ENCODE data around the gene HLA-G.
"Not testable (repeated sequence)": the region's sequence is repeated elsewhere in the genome, so short reads cannot be mapped to it uniquely, and the experiment has no call there.

HLA-G gene

DNA sequence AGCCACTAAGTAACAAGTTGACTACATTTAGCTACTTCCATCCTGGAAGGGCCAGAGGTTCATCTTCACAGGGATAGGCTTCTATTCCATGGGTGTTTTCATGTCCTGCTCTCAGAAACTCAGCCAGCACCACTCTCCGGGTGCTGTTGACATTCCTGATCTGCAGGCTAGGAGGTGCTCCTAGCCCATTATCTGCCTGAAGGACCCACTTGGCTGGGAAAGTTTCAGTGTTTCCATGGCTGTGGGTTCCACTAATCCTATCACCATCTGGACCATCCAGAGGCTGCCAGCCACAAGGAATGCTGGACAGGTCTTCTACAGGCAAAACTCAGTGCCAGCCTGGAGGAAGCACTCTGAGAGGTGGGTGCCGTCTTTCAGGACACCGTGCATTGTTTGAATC lies 45.2 kb downstream of the HLA-G start:
- TF ChIP-seq, protein P1, sequence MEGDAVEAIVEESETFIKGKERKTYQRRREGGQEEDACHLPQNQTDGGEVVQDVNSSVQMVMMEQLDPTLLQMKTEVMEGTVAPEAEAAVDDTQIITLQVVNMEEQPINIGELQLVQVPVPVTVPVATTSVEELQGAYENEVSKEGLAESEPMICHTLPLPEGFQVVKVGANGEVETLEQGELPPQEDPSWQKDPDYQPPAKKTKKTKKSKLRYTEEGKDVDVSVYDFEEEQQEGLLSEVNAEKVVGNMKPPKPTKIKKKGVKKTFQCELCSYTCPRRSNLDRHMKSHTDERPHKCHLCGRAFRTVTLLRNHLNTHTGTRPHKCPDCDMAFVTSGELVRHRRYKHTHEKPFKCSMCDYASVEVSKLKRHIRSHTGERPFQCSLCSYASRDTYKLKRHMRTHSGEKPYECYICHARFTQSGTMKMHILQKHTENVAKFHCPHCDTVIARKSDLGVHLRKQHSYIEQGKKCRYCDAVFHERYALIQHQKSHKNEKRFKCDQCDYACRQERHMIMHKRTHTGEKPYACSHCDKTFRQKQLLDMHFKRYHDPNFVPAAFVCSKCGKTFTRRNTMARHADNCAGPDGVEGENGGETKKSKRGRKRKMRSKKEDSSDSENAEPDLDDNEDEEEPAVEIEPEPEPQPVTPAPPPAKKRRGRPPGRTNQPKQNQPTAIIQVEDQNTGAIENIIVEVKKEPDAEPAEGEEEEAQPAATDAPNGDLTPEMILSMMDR (IDR thresholded peaks at IDR 0.05; ENCODE audit: low read depth, low read length): no peak
- DNase-seq (ENCODE audit: low read depth, low spot score): no peak
- in situ Hi-C loops (cut with HindIII; ENCODE audit: low sequenced_read_pairs): no loop called here
- H3K4me3 ChIP-seq (ENCODE audit: low read depth, low read length): no peak overlapping the region

GRCh38 chr6:29875257-29875656 lies 47.6 kb downstream of the HLA-G start:
- TF ChIP-seq, protein P1 (IDR thresholded peaks at IDR 0.05; ENCODE audit: low read depth, low read length): no peak
- H3K4me3 ChIP-seq (ENCODE audit: low read depth, low read length): no peak overlapping the region
- no peak for DNase-seq (ENCODE audit: low read depth, low spot score)
- in situ Hi-C loops (cut with HindIII; ENCODE audit: low sequenced_read_pairs): no loop called here

DNA sequence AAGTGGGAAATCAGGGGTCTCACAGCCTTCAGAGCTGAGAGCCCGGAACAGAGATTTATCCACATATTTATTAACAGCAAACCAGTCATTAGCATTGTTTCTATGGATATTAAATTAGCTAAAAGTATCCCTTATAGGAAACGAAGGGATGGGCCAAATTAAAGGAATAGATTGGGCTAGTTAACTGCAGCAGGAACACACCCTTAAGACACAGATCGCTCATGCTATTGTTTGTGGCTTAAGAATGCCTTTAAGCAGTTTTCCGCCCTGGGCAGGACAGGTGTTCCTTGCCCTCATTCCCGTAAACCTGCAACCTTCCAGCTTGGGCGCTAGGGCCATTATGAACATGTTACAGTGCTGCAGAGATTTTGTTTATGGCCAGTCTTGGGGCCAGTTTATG lies 48.1 kb downstream of the HLA-G start:
- in situ Hi-C loops (cut with HindIII; ENCODE audit: low sequenced_read_pairs); DNase-seq (ENCODE audit: low read depth, low spot score): not testable (repeated sequence)

More for the DNA sequence above, 48.1 kb downstream of the HLA-G start:
- not testable (repeated sequence) for H3K4me3 ChIP-seq (ENCODE audit: low read depth, low read length)
